SU-DHL-6 (cell line): ENCODE results near the gene TRIM59.
A peak's percentile ranks its signal among the peaks of the same experiment; 100 is the strongest.

Experiments used
- H2AFZ ChIP-seq: fragments of 200-600 bp; sonication (generic); 2 replicates; pipeline ENCODE4 v1.6.1; 2014; ENCODE audit warnings: low read depth, mild to moderate bottlenecking, moderate library complexity, mixed read lengths, antibody characterized with exemption, low read length; ENCODE audit not compliant: severe bottlenecking
- H3F3A ChIP-seq: fragments of 200-600 bp; shearing (Covaris generic); 2 replicates; pipeline ENCODE4 v1.6.0; 2016; ENCODE audit warnings: antibody characterized with exemption, mild to moderate bottlenecking; ENCODE audit not compliant: insufficient read depth
- H3K27ac ChIP-seq: fragments of 200-600 bp; sonication (generic); 2 replicates; pipeline ENCODE4 v1.5.1; 2016; ENCODE audit warnings: low read depth, mild to moderate bottlenecking, low read length, moderate library complexity, mixed read lengths
- H3K27me3 ChIP-seq: fragments of 200-600 bp; sonication (generic), shearing (Covaris generic); 2 replicates; pipeline ENCODE4 v1.6.0; 2014; ENCODE audit warnings: mild to moderate bottlenecking, low read length
- H3K36me3 ChIP-seq: fragments of 200-600 bp; sonication (generic); 2 replicates; pipeline ENCODE4 v1.6.1; 2014; ENCODE audit warnings: mild to moderate bottlenecking, low read length, mixed read lengths
- H3K4me2 ChIP-seq: fragments of 300-600, 200-600 bp; shearing (Covaris generic), sonication (generic); 2 replicates; pipeline ENCODE4 v1.6.0; 2014; ENCODE audit warnings: low read length, low read depth, mild to moderate bottlenecking; ENCODE audit not compliant: poor library complexity, severe bottlenecking
- H3K4me3 ChIP-seq: fragments of 200-600 bp; sonication (generic); 2 replicates; pipeline ENCODE4 v1.5.1; 2014; ENCODE audit warnings: antibody characterized with exemption, low read length, mild to moderate bottlenecking, mixed read lengths; ENCODE audit not compliant: insufficient read depth, poor library complexity, severe bottlenecking
- H3K79me2 ChIP-seq: fragments of 200-600 bp; sonication (generic); 2 replicates; pipeline ENCODE4 v1.6.1; 2014; ENCODE audit warnings: mild to moderate bottlenecking, low read length, moderate library complexity; ENCODE audit not compliant: insufficient read depth
- H3K9ac ChIP-seq: fragments of 200-600 bp; sonication (generic); 2 replicates; pipeline ENCODE4 v1.7.0; 2014; ENCODE audit warnings: mild to moderate bottlenecking, low read length
- H3K9me2 ChIP-seq: fragments of 200-600 bp; sonication (generic); replicated peaks from 2 replicates; pipeline ENCODE4 v1.6.1; 2014; ENCODE audit warnings: low read length; ENCODE audit not compliant: insufficient read depth
- H3K9me3 ChIP-seq: fragments of 200-600 bp; sonication (generic); 2 replicates; pipeline ENCODE4 v1.6.1; 2014; ENCODE audit warnings: low read length, mixed read lengths; ENCODE audit not compliant: insufficient read depth
- H4K20me1 ChIP-seq: fragments of 200-600 bp; sonication (generic); 2 replicates; pipeline ENCODE4 v1.6.1; 2014; ENCODE audit warnings: low read depth, mild to moderate bottlenecking, antibody characterized with exemption, low read length, moderate library complexity, mixed read lengths
- EZH2phosphoT487 ChIP-seq: fragments of 200-600 bp; sonication (generic), shearing (Covaris generic); conservative IDR thresholded peaks from 2 replicates; pipeline ENCODE4 v1.6.1; 2018; ENCODE audit warnings: mild to moderate bottlenecking, antibody characterized with exemption, low read length, moderate library complexity, mixed read lengths
- TF ChIP-seq, protein P1 (sequence below): fragments of 200-600 bp; sonication (generic); IDR thresholded peaks from one replicate; pipeline ENCODE4 v1.5.1; 2017; ENCODE audit warnings: antibody characterized with exemption, mild to moderate bottlenecking, low read length, moderate library complexity; ENCODE audit not compliant: insufficient read depth, poor library complexity, severe bottlenecking

TRIM59 gene

DNA sequence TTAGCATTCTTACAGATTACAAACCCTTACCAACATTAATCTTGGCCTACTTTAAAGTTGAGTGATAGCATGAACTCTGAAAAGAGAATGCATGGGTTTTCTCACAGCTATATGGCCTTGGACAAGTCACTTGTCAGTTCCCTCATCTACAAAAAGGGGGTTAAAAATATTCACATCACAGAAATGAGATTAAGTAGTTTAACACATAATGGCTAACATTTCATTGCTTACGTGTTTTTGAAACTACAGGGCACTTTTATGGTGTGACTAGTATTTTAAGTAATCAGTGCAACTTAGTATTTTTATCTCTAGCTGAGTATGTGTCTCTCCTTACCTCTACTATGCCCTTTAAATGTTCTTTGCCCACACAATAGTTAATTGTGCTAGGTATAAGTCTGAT is 13.8 kb downstream of the TRIM59 start:
- peaks cover 34% of the 10 kb centered on the region for H4K20me1 ChIP-seq
- H3K4me3 ChIP-seq, result no peak overlapping the region
- TF ChIP-seq, protein P1, sequence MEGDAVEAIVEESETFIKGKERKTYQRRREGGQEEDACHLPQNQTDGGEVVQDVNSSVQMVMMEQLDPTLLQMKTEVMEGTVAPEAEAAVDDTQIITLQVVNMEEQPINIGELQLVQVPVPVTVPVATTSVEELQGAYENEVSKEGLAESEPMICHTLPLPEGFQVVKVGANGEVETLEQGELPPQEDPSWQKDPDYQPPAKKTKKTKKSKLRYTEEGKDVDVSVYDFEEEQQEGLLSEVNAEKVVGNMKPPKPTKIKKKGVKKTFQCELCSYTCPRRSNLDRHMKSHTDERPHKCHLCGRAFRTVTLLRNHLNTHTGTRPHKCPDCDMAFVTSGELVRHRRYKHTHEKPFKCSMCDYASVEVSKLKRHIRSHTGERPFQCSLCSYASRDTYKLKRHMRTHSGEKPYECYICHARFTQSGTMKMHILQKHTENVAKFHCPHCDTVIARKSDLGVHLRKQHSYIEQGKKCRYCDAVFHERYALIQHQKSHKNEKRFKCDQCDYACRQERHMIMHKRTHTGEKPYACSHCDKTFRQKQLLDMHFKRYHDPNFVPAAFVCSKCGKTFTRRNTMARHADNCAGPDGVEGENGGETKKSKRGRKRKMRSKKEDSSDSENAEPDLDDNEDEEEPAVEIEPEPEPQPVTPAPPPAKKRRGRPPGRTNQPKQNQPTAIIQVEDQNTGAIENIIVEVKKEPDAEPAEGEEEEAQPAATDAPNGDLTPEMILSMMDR, result no peak
- no peak for TF ChIP-seq EZH2phosphoT487
- H3K9me3 ChIP-seq, result no peaks in the 10 kb centered on the region
- peak overlapping the region; percentile 7 for H3K4me2 ChIP-seq
- H3K9ac ChIP-seq, result no peak overlapping the region
- H2AFZ ChIP-seq, result no peak overlapping the region
- no peaks in the 10 kb centered on the region for H3K9me2 ChIP-seq
- no peaks in the 10 kb centered on the region for H3K27me3 ChIP-seq
- H3K36me3 ChIP-seq, result peaks cover 78% of the 10 kb centered on the region
- H3K79me2 ChIP-seq, result peaks cover 87% of the 10 kb centered on the region
- H3F3A ChIP-seq, result peaks cover 89% of the 10 kb centered on the region
- H3K27ac ChIP-seq, result peak overlapping the region; percentile 41; the same call in 1 of the 2 replicates

DNA sequence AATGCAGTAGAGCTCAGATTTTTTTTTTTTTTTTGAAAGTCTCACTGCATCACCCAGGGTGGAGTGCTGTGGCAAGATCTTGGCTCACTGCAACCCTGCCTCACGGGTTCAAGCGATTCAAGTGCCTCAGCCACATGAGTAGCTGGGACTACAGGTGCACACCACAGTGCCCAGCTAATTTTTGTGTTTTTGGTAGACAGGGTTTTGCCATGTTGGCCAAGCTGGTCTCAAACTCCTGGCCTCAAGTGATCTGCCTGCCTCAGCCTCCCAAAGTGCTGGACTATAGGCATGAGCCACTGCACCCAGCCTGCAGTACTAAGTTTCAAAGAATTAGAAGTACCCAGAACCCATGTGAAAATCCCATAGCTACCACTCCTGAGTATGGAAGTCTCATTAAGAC is 14.5 kb downstream of the TRIM59 start:
- Histone ChIP-seq H3K9me2 (no peaks in the 10 kb centered on the region), H3K4me3 (no peak overlapping the region), H4K20me1 (peaks cover 39% of the 10 kb centered on the region), H3K27ac (peak overlapping the region; percentile 41; the same call in 1 of the 2 replicates), H3F3A (peaks cover 96% of the 10 kb centered on the region), H3K27me3 (no peaks in the 10 kb centered on the region), H3K79me2 (peaks cover 80% of the 10 kb centered on the region), H3K9me3 (no peaks in the 10 kb centered on the region), H3K4me2 (peak overlapping the region; percentile 5), H2AFZ (no peak overlapping the region), H3K9ac (no peak overlapping the region), H3K36me3 (peaks cover 81% of the 10 kb centered on the region)
- TF ChIP-seq, protein P1, result no peak
- no peak for TF ChIP-seq EZH2phosphoT487

DNA sequence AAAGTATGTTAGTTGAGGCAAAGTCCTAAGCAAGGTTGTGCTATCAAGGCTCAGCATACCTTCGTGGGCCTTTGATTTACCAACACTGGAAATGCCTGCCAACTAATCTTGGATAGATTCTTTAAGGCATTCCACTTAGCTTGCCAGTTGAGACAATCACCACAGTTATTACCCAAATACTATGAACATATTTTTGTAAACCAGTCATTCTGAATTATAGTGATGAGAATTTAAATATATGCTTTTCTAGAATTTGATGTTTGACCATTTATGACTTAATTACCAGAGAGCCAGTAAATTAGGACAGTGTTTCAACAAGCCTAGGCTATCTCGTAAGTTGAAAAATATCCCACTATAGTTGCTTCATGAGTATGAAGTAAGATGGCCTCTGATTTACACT is 15.5 kb downstream of the TRIM59 start:
- Histone ChIP-seq H3F3A (peaks cover 98% of the 10 kb centered on the region), H4K20me1 (peaks cover 39% of the 10 kb centered on the region), H2AFZ (no peak overlapping the region), H3K9me2 (no peaks in the 10 kb centered on the region), H3K9me3 (no peaks in the 10 kb centered on the region), H3K4me2 (no peak overlapping the region), H3K9ac (no peak overlapping the region), H3K27me3 (no peaks in the 10 kb centered on the region), H3K4me3 (no peak overlapping the region), H3K36me3 (peaks cover 81% of the 10 kb centered on the region), H3K27ac (no peak overlapping the region), H3K79me2 (peaks cover 71% of the 10 kb centered on the region)
- TF ChIP-seq, protein P1, result no peak
- TF ChIP-seq EZH2phosphoT487, result no peak
